Embryonic facial prominence (tissue), 1 donor: ENCODE results near the gene RIMBP2.
"Not testable (repeated sequence)": the region's sequence is repeated elsewhere in the genome, so short reads cannot be mapped to it uniquely, and the experiment has no call there.

Experiments used
- DNase-seq: peaks from one replicate; pipeline ENCODE4 v3.0.0-alpha.2; 2016; ENCODE audit errors: extremely low spot score

RIMBP2 gene

DNA sequence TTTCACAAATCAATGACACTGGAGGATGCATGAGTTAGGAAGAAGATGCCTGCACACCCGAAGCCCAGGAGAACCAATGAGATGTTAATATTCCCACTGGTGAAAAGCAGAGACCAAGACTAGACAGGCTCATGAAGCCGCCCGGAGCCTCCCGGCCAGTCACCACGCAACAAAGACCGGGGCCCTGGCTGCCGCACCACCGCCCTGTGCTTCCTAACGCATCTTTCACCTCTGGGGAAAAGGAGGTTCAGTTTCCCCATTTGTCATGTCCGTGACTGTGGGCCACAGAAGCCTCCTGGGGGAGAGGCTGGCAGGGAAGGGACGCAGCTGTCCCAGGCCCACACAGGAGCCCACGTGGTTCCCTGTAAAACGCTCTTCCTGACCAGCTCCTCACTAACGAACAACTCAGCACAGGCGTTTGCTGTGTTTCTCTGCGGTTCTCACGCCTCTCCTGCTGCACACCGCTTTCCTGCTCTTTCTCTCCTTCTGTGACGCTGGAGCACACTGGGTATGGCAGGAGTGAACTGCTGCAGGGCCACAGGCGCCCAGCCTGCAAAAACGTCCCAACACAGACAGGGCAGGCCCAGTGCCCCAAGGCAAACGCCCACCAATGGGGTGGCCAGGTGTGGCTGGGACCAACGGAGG, 10.8 kb downstream of the RIMBP2 start:
- no peak for DNase-seq

DNA sequence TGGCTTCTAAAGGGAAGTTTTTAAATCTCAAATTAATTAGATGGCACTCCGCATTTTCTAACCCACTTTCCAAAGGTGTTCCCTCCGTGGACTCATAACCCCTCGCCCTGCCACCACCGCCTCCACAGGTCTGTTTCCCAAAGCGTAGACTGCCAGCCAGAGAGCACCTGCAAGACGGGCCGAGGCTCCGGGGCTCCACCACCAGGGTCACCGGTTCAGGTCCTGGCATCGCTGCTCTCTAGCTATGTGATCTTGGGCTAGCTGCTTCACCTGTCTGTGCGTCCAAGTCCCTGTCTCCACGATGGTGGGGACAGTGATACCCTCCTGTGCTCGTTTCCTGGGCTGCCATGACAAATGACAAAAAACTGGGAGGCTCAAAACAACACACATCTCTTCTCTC, 11.5 kb downstream of the RIMBP2 start:
- DNase-seq, result no peak

DNA sequence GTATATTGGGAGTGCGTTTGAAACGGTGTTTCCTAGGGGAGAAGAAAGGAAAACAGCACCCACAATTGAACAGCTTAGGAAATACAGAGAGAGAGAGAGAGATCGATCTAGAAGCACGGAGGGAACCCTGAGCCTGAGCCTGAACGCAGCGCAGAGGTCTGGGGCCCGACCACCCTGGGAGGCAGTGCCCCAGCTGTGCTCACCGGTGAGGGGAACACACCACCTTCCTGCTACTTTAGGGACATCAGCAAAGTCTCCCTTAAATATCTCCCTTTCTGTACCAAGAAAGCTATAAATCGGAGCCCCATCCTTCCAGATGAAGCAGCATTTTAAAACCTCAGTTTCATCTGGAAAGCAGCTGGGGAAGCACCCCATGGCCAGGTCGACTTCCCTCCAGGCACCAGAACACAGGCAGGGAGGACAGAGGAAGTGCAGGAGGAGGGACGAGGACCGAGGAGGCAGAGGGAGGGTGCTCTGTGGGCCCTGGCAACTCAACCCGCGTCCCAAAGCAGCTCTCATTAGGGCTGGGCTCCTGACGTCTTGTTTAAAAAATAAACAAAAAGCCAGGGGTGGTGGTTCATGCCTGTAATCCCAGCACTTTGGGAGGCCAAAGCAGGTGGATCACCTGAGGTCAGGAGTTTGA, 12.2 kb downstream of the RIMBP2 start:
- no peak for DNase-seq

DNA sequence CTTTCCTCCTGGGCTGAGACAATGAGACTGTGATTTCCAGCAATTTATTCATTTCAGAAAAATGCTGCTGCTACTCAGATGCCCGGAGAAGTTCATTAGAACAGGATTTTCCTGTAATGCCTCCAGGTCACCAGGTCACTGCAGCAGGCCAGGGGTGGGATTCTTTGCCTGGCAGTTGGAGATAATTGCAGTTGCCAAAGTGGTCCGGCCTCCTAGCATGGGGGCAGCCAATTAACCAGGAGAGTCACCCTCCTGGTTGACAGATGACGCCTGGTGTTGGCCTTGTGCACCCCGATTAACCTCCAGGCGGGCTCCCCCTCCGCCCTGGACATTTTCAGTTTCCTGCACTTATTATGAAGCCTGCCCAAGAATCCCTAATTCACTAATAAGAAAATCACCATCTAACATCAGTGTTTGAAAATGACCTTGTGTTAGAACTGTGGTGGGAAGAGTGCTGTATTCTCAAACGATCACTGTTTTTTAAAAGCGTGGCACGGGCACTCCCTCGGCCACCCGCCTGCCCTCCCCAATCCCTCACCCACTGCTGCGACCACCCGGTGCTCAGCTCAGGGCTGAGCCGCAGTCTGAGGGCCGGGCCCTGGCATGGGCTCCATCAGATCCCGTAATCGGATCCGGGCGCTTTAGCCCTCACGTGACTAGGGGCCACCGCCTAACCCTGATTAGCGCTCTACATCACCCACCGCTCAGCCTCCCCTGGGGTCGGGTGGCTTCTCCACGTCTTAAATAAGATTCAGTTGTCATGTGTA, 12.9 kb downstream of the RIMBP2 start:
- DNase-seq, result no peak

DNA sequence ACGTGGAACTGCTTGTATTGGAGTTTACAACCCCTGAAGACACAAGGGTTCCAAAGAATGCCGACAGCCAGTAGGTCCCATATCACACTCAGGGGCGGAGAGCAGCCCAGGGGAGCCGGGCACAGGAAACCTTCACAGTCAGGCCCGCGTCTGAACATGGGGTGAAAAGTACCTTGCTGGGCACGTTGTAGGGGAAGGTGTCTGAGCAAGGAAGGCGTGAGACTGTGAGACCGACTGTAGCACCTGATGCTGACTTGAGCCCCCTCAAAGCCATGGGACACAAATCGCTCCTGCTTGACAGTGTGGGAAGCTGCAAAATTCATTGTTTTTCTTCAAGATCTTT, 14.7 kb downstream of the RIMBP2 start:
- DNase-seq, result no peak

DNA sequence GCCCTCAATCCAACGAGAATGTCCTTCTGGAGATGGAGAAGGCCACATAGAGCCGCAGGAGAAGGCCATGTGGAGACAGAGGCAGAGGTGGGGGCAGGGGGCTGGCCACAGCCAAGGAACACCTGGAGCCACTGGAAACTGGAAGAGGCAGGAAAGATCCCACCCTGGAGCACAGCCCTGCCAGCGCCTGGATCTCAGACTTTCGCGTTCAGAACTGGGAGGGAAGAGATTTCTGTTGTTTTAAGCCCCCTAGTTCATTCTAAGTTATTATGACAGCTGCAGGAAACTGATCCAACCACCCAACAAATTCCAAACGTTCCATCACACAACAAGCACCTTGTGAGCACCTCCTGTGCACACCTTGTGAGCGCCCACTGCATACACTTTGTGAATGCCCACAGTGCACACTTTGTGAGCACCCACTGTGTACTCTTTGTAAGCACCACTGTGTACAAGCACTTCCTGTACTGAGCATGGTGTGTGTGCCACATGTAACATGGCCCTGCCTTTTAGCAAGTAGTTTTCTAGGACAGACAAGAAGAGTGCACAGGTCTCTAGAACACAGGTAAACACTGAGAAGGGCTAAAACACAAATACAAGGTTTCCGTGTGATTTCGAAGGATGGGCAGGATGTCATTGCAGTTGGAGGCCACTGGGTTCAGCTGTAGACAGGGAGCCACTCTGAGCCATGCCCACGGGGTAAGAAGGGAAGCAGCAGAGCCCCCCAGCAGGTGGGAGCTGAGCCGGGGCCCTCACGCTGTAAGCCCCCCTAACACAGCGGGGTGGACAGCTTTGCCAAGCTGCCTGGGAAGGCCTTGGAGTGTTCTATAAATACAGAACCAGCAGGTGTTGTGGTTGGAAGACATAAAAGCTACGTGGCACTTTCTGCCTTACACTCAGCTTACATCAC, 15.4 kb downstream of the RIMBP2 start:
- DNase-seq, result no peak

DNA sequence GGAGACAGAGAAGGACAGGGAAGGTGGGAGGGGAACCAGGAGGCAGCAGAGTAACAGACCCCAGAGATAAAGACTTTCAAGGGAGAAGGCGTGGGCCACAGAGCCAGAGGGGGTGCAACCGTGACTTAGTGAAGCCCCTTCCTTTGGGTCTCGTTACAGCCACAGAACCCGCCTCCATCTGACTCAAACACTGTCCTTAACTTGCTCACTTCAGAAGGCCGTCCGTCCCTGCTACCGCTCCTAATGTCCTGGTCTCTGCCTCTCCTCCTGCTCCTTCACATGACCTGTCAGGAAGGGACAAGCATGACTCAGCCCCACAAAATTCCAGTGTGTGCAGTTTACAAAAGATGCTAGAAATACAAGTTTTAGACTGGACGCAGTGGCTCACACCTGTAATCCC, 18.0 kb downstream of the RIMBP2 start:
- DNase-seq, result no peak

DNA sequence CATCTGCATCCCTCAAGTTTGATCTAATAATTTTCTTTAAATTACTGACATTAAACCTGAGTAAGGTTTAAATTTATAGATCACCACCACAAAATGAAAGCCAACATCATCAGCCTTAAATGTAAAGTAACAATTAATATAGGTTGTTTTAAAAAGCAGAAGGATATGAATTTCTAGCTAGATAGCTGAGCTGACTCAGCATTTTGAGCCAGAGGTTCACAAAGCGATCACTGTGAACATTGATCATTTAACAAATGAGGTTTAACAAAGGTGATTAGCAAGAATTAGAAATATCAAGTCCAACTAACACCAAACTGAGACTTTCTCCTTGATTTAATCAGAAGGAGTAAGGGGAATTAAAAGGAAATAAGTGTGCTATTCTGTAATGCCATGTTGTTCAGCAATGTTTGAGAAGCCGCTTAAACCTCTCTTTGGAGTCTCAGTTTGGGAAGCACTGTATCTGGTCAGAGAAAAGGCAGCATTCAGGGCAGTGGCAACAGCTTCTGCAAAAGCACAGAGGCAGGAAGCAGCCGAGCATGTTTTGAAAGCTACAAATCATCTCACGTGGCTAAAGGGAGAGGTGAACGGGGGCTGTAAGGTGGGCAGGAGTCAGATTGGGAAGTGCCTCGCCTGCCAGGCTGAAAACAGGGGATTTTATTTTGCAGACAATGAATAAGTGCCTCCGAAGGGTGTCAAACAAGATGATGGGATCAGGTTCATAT, 19.6 kb downstream of the RIMBP2 start:
- no peak for DNase-seq

DNA sequence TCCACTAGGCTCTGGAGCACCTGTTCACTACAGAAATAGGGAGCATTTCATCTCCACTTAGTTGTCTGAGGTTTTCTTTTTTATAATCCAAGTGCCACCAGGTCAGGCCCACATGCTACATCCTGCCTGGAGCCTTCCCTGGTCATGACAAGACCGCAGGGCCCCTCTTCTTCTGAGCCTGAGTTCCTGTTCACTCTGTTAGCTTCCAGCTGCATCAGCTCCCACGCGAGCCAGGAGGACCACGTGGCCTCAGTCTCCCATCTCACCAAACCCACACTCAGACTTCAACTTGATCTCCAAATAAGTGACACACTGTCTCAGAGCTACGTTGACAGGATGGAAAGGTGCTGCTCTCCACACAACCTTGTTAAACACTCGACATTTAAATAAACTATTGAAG, 21.0 kb downstream of the RIMBP2 start:
- DNase-seq, result no peak

DNA sequence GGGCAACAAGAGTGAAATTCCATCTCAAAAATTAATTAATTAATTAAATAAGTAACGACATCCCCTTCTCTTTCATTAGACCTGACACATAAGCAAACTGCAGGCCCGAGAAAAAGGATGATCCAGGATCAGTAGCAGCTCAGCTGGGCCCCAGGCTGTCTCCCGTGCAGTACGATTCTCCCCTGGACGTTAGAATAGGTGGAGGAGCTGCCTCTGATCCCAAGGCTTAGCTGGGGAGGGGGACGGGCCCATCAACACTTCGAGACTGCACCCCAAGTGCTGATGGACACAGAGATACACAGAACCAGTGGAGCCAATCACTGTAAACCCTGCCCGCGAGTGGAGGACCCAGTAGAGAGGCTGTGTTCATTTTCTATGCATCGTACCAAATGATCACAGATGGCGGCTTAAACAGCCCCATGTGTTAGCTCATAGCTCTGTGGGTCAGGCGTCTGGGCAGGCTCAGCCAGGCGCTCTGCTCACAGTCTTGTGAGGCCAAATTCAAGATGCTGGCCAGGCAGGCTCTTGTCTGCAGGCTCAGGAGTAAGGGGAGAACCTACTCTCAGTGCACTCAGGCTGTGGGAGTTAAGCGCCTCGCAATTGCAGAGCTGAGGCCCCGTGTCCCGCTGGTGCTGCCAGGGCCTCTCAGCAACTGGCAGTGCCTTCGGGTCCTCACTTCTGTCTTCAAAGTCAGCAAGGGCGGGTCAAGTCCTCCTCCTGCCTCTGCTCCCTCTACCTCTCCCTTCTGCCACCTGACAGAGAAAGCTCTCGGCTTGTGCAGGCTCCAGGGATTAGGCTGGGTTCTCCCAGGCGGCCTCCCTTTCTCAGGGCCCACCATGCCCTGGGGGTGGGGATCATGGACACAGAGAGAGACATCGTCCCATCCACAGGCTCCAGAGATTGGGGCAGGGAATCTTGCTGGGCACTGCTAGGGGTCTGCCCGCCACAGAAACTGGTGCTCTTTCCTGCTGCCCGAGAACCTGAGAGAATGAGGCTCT, 26.4 kb downstream of the RIMBP2 start:
- no peak for DNase-seq

DNA sequence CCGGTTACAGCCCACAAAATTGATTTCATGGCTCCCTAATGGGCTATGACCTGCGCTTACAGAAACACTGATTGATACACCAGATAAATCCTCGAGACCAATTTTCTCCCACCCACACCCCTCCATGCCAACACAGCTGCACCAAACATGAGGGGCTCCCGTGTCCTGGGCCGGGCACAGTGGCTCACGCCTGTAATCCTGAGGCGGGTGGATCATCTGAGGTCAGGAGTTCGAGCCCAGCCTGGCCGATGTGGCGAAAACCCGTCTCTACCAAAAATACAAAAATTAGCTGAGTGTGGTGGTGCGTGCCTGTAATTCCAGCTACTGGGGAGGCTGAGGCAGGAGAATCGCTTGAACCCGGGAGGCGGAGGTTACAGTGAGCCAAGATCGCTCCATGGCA, 27.1 kb downstream of the RIMBP2 start:
- DNase-seq, result not testable (repeated sequence)

DNA sequence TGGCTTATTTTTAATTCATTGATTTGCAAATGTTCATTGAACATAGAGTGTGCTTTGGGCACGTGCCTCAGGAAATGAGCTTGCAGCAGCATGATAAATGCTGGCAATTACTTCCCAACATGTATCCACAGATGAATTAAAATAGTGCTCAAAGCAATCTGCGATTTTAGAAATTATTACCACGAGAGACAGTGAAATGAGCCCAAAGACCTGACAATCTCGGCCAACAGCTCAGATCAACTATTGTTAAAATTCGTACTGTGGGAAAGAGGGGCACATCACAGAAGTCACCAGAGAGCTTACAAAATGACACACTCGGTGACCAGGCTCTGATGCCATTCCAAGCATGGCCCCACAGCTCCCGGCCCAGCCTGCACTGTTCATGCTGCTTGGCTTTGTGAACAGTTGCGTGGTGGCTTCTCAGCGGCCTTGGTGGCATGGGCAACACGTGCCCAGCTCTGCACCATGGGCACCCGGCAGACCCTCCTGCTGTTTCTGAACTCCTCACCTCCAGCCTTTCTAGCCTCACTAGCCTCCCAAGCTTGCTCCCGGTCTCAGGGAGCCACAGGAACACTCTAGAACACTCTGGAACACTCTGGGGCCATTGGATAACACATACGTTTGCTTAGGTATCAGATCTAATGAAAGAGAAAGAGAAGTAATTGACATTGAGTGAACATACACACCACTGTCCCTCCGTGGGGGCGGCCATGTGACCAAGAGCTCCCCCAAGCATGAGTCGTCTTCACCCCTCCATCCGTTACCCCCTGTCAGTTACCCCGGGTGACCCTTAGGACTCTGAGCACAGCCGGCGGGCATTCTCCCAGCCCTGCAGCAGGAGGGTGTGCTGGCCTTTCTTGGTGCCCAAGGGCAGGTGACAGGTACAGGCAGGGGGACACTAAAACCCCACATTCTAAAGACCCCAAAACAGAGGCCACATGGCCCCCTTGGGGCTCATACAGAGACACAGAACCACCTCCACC, 28.0 kb downstream of the RIMBP2 start:
- DNase-seq, result no peak

DNA sequence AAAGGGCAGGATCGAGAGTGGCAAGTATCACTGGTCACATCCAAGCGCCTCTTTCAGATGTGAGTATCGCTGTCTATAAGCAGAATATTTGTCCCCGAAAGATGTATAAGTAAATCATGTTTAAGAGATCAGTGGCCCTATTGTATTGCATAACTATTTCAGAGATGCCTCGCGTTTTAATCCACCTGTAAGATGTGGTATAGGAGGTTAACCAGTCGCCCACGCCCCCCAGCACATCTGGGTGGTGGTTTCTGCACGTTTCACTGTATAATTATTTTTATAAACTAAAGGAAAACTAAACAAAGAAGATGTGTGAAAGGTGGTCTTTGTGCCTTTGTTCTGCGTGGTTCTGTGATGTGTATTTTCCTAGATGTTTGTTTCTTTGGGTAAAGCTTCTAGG, 28.9 kb downstream of the RIMBP2 start:
- DNase-seq, result no peak

DNA sequence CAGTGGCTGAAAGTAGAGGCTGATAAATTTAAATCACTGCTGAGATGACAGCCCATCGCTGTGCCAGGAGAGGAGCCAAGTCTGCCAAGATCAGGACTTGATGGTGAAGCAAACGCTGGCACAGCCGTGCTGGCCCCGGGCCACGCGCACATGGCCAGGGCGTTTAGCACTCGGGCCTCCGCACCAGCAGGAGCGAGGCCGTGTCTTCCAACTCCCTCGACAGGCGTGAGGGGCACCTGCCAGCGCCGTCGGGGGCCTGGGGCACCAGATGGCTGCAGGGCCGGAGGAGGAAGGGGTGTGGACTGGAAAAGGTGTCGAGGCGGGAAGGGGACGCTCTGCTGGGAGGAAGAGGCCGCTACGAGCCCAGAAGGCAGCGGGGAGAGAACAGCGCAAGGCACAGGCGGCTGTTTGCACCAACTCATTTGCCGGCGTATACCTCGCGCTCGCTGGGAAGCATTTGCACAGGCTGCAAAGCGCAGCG, 29.5 kb downstream of the RIMBP2 start:
- DNase-seq, result no peak

DNA sequence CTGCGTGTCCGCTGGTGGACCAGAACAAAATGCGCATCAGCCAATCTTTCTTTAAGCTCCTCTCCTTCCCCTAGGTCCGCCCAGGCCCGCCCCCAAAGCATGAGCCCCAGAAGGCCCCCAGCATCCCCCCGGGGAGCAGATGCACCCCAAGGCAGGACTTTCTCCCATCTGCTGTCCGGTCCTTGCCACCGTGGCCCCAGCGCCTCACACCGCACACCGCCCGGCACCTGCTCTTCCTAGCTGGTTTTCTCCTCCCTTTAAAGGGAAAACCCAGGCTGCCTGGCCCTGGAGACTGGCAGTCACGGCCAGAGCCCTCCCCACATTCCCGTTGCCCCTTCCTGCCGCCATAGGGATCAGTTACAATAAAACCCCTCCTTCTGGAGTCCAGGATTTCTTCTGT, 30.2 kb downstream of the RIMBP2 start:
- DNase-seq, result no peak

DNA sequence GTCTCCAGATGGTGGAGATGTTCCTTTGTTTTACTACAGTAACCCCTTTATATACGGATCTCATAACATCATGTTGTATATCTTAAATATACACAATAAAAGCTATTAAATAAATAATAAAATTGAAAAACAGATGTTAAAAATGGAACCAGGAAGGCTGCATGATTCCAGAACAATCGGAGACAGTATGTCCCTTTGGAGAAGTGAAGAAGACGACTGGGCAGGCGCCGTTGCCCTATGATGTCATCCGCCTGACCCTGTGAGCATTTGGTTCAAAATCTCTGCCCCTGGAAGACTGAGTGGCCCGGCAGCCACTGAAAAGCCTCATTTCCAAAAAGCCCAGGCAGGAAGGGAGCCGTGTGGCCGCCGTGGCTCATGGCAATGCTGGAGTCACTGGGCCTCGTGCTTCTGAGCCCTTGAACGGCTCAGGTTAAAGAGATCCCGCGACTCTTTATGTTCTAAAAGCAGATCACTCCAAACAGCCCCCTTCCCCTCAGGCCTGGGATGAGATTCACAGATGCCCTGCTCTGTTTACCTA, 30.8 kb downstream of the RIMBP2 start:
- no peak for DNase-seq

DNA sequence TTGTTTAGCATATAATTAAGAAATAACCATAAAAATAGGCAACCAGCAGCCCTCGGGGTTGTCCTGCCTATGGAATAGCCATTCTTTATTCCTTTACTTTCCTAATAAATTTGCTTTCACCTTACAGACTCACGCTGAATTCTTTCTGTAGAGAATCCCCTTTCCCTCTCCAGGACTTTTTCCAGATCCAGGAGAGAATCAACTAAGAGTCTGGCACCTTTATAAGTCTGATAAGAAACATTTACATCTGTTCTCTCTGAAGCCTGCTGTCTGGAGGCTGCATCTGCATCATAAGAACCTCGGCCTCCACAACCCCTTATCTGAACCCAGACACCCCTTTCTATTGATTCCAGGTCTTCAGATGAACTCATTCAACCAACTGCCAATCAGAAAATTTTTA, 32.3 kb downstream of the RIMBP2 start:
- no peak for DNase-seq

DNA sequence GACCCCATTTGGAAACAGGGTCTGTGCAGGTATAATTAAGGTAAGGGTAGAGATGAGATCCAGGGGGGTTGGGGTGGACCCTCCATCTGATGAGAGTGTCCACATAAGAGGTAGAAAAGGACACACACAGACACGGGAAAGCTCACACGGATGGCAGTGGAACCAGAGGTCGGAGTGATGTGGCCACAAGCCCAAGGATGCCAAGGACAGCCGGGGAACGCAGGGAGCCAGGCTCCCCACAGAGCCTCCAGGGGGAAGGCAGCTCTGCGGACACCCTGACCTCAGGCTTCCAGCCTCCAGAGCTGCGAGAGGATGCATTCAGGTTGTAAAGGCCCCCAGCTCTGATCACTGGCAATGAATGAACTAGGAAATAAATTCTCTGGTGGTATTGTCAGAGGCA, 33.0 kb downstream of the RIMBP2 start:
- DNase-seq, result no peak
